NCI-H82 treated with DMSO at 0.1 percent for 48 hours (cell line): ENCODE results near the gene GPR180.
A peak's percentile ranks its signal among the peaks of the same experiment; 100 is the strongest.

ENCODE experiments used
- DNase-seq: peaks from one replicate; lab custom pipeline; 2025; ENCODE audit not compliant: unreplicated experiment; lab: John Stamatoyannopoulos, UW

The GPR180 gene

DNA sequence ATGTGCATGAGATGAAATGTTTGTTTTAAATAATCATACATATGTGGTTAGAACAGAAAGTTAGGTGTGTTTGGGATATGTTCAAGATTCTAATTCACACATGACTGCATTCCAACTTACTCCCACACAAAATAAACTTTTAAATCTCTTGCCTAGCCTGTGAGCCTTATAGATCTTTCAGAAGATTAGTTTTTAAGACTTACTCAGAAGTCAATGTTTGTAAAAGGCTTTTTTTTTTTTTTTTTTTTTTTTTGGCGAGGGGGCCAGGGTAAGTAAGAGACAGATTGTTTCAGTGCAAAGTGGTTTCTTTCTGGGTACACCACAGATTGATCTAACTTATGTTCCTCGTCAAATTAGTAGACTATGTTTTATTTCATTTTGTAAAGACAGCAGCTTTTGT, 39.1 kb downstream of the GPR180 start:
- DNase-seq = no peak

DNA sequence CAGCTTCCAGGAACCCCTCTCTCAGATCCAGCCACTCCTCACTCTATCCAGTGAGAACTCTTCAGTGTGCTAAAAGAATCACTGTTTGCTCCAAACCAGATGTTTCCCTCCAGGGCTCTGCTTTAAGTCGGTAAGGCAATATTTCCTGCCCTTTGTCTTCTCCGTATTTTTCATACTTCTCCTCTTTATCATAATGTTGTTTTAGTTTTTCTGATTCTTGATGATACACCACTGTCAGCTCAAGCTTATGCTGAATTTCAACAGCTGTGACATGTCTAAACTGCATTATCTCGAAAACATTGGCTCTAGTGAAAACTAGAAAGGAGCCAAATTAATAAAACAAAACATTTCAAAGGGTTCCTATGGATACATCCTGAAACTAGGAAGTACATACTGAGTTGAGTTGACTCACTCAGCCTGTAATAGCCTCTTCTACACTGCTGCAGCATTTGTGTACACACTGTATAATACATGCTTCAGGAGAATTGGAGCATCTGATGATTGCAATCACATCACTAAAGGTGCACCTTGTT, 39.8 kb downstream of the GPR180 start:
- DNase-seq = no peak

DNA sequence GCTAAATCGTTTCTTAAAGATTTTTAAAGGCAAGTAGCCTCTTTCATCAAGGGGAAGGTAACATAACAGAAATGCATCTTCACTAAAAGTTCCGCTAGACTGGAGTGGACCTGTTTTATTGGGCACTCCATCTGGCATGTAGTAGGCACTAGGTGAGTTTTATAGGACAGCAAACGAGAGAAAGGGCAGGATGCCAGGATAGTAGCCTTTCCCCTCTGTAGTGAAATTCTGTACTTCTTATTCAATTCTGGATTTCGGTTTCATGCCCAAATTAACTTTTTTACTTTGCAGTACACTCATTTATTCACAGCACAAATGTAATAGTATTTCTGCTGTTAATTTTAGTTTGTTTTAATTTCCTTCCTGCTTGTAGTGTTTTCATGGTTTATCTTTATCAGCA, 45.2 kb downstream of the GPR180 start:
- DNase-seq = no peak

DNA sequence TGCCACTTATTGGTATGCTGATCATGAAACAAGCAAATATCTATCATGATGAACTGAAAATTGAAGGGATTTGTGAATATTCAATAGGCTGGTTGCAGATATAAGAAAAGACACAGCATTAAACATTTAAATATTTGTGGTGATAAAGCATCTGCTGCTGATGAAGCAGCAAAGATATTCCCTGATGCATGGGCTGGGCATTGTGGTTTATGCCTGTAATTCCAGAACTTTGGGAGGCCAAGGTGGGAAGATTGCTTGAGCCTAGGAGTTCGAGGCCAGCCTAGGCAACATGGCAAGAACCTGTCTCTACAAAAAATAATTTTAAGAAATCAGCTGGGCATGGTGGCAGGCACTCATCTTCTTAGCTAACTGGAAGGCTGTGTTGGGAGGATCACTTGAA, 54.5 kb downstream of the GPR180 start:
- no peak for DNase-seq

- no peak for DNase-seq
Observed at GRCh38 chr13:94656766-94657165, 55.1 kb downstream of the GPR180 start.

DNA sequence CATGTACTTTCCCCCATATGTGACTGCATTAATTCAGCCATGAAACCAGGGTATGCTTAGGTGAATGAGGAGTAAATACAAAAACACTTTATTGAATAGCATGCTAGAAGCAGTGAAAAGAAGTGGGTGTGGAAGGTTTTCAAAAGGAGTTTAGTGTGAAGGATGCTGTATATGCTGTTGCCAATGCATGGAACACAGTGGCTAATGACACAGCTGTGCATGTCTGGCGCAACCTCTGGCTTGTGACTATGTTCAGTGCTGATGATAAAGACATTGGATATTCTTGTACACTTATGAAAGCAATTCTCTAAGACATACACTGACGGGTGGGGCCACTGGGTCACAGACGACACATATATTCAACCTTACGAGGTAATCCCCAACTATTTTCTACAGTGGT, 55.5 kb downstream of the GPR180 start:
- no peak for DNase-seq

GRCh38 chr13:94658926-94659597, 57.4 kb downstream of the GPR180 start:
- DNase-seq = peak; percentile 18

DNA sequence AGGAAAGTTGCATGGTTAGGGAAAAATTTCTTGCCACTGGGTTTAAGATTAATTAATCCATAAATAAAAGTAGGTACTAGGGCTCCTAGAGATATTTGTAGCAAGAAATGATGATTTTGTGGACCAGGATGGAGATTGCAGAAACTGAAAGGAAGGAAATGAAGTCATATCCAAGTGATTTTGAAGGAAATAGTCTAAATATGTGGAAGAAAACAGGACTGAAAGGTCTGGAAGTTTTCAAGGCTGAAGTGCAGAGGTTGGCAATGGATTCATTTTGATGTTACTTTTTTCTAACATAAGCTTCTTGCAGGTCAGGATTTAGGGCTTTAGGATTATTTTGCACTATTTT, 57.9 kb downstream of the GPR180 start:
- DNase-seq = no peak

DNA sequence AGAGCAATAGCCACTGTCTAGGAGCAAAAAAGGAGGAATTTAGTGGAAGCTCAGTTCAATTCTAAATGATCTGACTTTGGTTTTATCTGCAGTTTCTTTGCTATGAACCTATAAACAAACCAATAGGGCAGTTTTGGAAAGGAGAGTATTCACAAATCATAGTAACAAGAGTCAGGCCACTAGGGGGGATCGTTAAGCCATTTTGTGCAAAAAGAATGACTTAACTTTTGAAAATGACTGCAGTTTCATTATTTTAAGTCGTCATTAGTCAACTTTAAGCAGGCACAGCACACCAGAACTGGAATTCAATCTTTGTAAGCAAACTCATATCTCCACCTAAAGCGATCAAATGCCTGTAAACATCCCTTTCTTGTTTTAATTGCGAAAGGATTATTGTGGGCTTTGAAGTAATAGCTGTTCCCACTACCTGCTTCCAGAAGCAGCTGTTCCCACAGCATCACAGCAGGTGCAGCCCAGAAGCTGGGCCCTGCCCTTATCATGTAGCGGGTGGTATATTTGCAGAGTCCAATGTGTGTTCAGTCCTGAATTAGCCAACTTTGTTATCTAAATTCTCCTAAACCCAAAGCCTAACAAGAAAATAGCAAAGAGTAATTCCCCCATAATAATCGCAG, 59.2 kb downstream of the GPR180 start:
- DNase-seq = peak; percentile 60

GRCh38 chr13:94661406-94661805, 59.7 kb downstream of the GPR180 start:
- DNase-seq = no peak

- no peak for DNase-seq
Observed at GRCh38 chr13:94662274-94662945, 60.8 kb downstream of the GPR180 start.

- peak; percentile 71 for DNase-seq
Observed at GRCh38 chr13:94664889-94665288, 63.2 kb downstream of the GPR180 start.

DNA sequence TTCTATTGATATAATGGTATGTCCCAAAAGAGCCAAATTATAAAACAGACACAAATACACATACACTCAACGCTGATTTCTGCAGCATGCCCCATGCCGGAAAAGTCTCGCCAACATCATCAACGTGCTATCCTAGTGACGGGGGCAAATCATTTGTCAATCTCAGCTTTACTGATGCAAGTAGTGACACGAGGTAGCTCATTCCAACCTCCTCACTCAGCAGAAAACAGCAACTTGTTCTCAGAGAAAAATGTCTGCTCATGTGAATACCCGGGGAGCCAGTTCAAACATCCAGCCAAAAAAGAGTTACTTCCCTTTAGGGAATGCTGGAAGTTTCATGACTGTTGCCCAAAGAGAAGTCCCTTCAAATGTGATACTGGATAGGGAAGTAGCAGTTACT, 64.4 kb downstream of the GPR180 start:
- no peak for DNase-seq

DNA sequence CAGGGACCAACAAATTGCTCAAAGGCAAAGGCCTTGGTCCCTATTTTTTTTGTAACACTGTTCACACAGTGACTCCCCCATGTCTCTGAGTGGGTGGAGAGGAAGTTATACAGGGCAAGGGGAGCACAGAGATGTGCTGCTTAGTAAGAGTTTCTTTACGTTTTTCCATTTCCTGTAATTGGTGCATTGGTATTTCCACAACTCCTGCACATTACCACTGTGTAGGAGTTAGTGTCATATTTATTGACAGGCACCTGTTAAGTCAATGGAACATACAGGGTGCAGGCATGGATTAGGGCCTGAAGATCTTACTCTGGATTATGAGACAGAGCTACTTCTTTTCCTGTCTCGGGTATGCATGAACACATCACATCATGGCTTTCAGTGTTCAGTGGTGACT, 65.5 kb downstream of the GPR180 start:
- DNase-seq = no peak

GRCh38 chr13:94672400-94672799, 70.7 kb downstream of the GPR180 start:
- no peak for DNase-seq

- DNase-seq = no peak
Observed at GRCh38 chr13:94673851-94674250, 72.2 kb downstream of the GPR180 start.

DNA sequence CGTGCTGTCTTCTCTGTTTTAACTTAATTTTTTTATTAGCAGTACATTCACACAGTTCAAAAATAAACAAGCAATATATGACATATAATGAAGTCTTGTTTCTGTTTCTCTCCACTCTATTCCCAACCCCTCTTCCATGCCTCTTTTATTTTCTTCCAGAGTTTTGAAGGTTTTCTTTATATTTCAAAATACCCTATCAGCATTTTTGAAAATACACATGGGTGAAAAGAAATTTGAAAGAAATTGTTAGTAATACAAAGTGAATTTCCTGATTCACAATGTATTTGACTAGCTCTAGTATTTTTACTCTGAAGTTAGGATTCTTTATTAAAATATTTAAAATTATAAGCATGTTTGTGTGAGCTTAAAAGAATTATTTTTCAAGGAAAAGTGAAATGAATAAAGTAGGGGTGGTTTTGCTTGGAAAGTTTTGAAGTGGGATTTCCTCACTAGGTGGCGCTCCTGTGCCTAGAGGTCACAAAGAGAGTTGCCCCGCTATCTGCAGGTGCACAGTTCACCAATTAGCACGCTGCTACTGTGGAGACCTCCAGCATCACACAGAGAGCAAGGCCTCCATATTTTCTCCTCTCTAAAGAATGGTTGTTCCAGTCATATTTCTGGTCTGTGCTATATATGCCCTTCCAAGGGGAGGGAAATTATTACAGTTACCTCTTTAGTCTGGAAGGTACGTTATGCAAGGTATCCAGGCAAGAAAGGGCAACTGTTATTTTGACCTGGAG, 73.1 kb downstream of the GPR180 start:
- DNase-seq = peak; percentile 57

DNA sequence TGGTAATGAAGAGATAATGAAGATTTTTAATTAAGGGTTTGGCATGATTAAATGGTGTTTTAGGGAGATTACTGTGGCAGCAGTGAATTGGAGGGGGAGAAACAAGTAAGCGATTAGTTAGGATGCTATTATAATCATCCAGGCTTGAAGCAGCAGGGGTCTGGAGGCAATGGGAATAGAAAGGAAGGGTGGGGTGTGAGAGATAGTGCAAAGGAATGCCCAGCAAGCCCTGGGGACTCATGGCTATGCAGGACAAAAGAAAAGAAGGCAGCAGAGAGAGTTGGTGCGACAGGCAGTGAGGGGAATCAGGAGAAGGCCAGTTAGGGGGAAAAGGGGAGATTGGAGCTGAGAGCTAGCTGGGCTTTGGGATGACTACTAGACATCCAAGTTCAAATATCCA, 76.1 kb downstream of the GPR180 start:
- DNase-seq = peak; percentile 15

DNA sequence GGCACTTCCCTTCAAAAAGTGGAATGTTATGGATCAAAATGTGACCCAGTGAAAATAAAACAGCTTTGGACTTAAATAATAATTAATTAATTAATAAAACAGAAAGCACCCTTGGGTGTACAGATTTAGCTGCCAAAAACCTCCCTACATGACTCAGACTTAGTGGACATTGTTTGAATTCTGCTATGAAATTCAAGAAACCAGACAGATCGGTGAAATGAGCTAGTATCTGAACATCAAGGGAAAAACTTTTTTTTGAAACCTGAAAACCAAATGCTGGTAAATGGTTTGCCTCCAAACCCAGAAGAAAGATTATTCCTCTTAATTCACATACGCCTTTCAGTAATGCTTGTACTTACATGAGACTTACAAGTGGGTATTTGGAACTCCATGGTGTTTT, 77.2 kb downstream of the GPR180 start:
- no peak for DNase-seq

GRCh38 chr13:94679614-94680013, 78.0 kb downstream of the GPR180 start:
- DNase-seq = no peak

DNA sequence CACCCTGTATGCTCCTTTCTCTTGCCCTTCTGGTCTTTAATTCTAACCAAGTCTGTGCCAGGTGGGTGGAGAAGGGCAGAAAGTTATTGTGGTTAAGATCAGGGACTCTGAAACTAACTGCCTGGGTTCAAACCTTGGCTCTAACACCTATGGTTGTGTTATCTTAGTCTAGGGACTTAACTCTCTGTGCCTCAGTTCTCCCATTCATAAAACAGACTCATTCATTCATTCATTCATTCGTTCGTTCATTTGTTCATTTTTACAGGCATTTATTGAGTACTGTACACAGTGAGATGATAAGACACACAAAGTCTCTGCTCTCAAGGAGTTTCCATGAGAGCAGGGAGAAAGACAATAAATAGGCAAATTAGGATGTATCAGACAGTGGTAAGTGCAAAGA, 80.6 kb downstream of the GPR180 start:
- no peak for DNase-seq

DNA sequence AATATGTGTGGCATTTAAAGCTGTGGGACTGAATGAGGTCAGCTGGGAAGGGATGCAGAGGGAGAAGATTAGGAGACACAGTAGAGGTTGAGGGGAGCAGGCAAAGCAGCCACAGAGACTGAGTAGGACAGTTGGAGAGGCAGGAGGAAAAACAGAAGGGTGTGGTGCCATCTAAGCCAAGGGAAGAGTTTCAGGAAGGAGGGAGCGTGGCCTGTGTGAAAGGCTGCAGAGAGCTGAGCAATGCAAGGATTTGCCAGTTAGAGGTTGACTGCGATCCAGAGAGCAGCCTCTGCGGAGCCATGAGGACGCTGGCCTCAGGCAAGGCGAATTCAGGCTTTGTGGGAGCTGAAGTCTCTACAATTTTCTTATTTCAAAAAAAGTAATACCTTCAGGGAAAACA, 81.8 kb downstream of the GPR180 start:
- no peak for DNase-seq
